GM18907 (cell line): ENCODE measurements around the gene PAM.
A peak's percentile ranks its signal among the peaks of the same experiment; 100 is the strongest.

ENCODE experiments used
- ATAC-seq: cut with Tn5 transposase; IDR thresholded peaks from one replicate; pipeline ENCODE4 v1.9.1; 2021; ENCODE audit warnings: mild to moderate bottlenecking, moderate library complexity; ENCODE audit not compliant: unreplicated experiment

The PAM gene

DNA sequence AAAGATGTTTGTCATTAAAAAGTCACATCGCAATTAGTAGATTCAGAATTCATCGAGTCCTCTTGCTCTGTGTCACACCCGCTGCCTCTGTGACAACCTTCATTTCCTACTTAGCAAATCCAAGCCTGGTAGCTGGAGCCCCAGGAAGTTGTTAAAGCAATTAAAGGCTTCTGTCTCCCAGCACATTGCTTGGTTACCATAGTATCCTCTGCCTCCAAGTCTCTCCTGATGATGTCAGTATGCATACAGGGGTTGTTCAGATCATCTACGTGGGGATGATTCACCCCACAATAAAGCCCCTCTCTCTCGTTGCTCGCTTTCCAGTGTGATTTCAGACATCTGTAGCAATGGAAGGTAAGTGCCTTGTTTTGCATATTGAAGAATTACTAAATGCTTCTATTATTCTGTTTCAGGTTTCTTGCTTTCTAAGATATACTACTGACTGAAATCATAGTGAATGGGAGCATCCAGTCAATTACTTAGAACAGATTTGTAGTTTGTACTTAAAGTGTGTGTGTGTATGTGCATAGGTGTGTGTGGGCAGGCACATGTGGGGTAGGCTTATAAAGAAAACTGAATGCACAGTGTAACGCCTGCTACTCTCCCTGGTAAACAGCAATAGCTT is 52.9 kb downstream of the PAM start:
- ATAC-seq, result no peak

DNA sequence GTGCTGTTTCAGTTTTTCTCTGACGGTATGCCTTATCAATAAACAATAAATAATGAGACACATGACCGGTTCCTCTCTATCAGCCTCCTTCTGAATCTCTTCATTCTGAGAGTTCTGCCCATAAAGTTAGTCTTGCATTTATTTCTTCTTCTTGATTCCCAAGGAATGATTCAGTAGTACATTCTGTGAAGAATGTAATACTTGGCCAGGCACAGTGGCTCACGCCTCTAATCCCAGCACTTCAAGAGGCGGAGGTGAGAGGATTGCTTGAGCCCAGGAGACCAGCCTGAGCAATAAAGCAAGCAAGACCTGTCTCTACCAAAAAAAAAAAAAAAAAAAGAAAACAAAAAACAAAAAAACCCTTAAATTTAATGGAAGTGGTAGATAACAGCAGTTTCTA is 53.9 kb downstream of the PAM start:
- ATAC-seq, result no peak

DNA sequence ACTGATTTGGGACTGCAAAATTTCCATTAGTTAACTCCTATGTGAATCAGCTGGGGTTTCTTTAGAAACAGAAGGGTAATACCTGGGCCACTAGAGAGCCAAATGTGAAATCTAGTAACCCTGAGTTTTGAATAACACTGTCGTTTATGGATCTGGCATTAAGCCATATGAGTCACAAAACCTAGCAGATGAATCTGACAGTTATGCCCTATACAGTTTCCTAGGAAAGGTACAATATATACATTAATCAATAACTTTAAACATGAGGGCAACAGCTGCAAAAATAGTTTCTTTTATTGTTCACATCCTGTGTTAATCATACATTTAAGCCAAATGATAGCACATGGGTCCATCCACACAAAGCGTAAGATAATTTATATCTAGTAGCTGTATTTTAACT is 56.9 kb downstream of the PAM start:
- ATAC-seq, result peak; percentile 45

DNA sequence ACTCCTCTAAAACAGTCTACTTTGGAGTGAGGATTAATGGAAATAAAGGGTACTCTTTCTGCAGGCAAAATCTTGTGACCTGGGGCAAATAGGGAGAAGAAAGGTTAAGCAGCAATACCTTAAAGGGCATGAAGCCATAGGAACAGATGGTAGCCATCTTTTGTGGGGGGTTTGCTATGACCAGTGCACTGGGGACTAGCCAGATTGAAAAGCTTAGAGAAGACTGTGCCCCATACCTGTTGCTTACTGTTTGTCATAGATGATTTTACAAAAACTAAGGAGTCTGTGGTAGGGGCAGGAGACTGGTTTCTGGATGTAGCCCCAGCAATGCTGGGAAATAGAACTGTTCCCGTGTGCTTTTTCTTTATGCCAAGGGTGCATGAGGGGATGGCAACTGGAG is 58.6 kb downstream of the PAM start:
- ATAC-seq, result no peak

DNA sequence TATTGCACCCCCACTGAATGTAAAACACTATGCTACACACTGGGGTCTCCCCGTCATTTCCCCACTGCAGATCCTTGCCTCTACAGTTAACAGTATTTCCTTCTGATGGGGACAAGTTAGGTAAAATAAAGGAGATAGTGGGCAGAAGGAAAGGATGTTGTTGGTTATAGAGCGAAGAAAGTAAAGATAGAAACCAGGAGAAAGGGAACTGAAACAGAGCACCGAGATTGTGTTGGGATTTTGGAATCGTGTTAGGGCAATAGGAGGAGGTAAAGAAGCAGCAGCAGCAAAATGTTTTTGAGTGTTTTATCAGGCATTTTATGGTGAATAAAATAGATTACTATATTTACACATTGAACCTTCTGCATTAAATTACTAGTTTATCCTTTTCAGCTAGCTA is 60.0 kb downstream of the PAM start:
- no peak for ATAC-seq

DNA sequence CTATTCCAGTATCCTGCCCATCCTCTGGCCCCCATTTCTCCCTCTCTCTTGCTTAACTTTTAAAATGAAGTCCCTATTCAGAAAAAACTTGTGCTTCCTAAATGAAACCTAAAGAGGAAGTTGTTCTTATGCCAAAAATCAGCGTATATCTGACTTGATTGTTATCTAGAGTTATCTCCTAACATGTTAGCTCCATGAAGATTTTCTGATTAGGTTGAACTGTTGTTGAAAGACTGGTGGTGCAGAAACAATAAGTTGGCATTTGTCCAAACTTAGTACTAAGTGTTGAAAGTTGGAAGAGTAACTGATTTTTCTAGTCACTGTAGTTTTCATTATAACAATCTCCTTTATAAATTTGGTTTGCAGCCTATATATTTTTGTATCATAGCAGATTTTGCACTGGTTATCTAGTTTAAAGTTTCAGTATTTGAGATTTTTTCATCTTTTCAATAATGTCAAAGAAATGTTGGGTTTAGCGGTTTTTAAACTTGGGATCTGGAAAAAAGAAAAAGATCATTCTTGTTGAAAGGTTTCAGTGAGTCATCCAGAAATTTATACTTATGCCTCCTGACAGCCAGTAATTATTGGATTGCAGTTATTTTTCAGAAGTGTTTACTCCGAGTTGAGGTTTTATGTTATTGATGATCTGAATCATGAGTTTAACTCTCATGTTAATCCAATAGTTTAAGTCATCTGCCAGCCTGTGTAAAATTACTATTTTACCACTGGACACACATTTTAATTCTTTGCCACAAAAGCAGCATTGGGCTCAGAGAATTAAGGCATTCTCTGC is 60.6 kb downstream of the PAM start:
- ATAC-seq, result no peak

DNA sequence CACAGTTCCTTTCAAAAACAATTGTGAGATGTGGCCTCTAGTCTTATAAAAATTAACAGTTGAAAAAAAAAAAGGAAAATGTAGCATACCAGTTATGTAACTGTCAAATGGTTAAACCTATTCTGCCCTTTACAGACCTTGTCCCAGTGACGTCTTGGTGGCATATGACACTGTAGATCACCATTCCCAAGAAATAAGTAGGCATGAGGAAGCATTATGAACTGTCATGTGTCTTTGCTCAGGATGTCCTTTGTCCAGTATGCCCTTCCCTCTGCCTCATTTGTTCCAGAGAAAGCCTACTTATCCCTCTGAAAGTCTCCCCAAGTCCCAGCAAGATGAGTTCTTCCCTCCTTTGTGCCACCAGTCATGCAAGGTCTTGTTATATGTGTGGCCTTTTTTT is 63.2 kb downstream of the PAM start:
- ATAC-seq, result no peak

DNA sequence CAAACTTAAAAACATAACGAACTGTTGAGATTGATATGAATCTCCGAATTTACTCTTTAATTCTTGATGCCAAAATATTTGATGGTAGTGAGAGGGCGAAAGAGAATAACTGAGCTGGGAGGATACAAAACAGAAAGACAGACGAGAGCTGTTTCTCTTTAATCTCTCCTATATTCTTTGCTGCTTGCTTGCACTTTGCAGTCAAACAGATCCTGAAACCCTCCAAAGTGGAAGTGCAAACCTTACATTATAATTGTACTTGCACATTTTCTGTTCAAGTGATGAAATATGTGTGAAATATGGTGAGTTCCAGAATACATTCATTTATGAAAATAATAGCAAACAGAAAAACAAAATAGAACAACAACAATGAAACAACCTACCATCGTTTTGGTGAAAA is 63.8 kb downstream of the PAM start:
- no peak for ATAC-seq

DNA sequence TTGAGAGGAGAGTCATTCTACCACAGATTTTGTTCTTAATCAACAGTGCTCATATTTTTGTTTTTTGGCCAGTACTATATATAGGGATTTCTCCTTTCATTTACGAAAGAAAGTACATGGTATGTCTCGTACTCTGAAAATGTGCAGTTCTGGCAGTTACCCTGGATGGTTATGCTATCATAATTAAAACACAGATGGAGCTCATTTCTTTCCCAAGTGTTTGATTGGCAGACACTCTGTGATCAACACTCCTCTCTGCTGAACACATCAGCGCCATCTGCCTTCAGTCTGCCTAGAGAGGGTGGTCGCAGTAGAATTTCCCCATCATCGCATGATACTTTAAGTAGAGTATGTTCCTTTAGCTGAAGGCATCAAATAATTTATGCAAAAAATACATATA is 64.5 kb downstream of the PAM start:
- no peak for ATAC-seq

DNA sequence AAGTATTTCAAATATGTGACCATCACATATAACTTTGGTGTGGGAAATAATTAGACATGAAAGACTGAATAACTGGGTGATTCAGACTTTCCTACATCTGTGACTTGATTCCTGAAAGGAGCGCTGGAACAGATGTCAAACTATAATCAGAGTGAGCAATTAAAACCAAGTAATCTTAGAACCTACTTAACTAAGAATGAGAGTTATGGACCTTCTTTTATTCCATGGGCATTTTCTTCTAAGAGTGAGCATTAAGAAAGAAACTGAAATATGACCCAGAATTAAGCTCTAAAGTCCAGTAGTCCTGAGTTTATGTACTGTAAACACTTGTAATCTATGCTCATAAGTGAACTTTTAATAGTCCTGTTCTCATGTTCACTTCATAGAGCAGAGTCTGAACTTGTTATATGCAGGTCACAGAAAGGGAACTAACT is 68.4 kb downstream of the PAM start:
- no peak for ATAC-seq

DNA sequence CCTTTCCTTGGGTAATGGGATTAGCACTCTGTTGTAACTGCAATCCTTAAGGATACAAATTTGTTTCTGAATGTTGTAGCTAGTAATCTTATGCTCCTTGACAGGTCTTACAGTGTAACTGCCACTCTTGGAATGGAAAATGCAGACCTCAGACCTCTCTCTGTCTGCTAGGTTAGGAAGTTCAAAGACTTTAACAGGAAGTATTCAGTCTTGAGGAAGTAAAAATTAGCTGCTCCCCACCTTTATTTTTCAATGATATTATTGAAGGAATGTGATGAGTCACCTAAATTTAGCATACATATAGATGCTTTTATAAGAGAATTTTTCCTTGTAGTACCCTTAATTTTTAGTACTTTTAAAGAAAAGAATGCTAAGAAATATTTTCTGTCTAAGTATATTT is 71.5 kb downstream of the PAM start:
- no peak for ATAC-seq

DNA sequence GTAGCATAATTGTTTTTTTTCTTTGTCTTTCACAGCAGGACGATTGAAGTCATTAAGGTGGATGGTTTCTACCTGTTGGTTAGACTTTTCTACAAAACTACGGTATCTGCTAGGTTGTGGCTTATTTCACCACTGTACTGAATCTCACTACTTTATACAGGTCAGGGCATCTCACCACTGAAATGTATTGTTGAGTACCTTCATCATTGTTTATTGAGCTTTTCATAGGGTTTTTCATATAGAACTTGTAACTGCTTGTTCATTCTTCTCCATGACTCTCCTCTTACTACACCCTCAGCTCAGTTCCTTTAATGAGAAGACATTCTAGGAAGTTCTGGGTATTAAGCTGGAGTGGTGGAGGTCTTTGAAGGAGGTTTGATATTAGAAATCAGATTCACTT is 75.1 kb downstream of the PAM start:
- no peak for ATAC-seq

DNA sequence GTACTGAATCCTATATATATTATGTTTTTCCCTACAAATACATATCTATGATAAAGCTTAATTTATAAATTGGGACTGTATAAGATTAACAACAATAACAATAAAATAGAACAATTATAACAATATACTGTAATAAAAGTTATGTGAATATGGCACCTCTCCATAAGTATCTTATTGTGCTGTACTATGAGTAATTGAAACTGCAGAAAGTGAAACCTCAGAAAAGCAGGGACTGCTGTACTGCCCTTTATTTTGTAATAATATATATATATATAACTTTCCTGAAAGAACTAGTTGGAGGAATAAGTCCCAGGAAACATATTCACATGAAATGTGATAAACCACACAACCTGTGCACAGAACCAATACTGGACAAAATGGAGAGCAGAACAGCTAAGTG is 77.3 kb downstream of the PAM start:
- peak; percentile 49 for ATAC-seq

DNA sequence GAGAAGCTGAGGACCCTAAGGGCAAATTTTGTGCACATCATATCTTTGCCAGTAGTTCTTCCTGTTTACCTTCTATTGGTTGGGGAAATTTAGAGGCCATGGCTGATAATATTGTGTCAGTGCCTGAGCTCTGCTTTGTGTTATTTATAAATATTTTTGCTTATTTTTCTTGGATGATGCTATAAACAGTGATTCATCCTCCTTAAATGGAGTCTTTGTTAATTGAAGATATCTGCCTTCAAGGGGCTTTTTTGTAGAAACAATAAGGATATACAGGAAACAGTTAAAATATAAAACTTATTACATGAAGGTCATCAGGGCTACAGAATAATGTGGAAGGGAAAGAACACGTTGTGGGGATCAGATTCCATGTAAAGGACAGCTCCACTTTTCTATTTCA is 78.0 kb downstream of the PAM start:
- ATAC-seq, result no peak

DNA sequence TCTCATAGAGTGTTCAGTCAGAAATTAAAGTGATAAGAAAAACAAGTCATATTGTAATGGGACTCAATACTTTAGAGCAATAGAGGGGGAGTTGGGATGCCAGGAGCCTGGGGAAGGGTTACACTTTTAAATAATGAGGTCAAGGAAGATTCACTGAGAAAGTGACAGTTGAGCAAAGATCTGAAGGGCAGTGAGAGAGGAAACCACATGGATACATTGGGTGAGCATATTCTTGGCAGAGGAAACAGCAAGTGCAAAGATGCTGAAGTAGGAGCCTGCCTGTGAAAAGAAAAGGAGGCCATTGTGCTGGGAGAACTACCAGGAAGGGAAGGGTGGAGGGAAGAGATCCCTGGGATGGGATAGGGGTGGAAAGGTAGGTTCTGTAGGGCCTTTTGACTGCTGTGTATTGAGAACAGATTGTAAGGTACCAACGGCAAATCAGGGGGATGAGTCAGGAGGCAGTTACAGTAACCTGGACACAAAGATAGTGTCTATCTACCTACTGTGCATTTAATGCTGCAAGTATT is 79.4 kb downstream of the PAM start:
- no peak for ATAC-seq

DNA sequence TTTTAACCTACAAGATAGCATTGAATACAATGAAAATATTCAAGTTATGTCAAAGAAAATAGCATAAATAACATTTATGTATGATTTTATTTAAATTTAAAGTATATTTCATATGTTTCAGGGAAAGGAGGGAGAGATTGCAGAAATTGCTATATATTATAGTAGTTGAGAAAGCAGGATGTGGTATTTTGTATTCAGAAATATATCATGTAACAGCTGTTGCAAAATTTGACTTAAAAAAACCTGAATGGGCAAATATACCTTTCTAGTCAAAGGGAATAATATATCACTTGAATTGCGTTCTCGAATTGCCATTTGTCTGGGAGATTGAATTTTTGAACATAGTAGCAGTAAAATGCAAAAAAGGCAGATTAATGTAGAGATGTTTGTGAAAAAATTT is 80.6 kb downstream of the PAM start:
- no peak for ATAC-seq

DNA sequence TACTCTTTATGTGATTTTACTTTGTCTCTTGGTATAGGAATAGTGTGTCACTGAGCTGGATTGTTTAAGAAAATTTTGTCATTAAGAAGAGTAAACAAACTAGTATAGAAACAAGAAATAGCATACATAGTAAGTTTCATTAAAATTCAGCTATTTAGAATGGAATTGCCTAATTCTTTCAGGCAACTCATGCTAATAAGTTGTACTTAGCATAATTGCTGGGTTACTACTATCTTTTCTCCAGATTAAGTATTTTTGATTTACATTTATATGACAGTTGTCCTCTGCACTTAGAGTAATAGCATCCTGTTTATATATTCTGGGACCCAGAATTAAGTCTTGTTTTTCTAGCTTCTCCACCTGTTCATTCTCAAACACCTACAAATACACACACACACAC is 85.9 kb downstream of the PAM start:
- no peak for ATAC-seq

DNA sequence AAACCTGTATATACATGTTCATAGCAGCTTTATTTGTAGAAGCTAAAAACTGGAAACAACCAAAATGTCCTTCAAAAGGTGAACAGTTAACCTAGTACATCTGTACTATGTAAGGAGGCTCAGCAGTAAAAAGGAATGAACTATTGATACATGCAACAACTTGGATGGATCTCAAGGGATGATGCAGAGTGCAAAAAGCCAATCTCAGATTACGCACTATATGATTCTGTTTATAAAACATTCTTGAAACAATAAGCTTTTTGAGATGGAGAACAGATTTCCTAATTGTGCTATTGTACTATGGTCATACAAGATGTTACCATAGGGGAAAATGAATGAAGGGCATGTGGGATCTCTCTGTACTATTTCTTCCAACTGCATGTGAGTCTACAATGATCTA is 88.9 kb downstream of the PAM start:
- ATAC-seq, result no peak

DNA sequence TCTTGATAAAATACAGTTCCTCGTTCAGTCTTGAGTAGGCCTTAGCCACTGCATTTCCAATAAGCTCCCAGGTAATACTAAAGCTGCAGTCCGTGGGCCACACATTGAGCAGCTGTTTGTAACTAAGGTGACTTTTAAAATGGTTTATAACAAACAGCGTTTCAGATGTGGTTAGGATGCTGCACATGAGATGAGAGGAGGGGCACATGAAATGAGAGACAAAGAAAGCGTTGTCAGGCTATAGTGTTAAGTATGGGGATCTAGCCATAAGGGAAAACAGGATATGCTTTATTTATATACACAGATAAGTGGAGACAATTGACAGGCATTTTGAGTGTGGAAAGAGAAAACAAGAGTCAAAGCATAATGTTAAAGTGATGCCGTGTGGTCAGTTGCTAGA is 89.9 kb downstream of the PAM start:
- no peak for ATAC-seq

DNA sequence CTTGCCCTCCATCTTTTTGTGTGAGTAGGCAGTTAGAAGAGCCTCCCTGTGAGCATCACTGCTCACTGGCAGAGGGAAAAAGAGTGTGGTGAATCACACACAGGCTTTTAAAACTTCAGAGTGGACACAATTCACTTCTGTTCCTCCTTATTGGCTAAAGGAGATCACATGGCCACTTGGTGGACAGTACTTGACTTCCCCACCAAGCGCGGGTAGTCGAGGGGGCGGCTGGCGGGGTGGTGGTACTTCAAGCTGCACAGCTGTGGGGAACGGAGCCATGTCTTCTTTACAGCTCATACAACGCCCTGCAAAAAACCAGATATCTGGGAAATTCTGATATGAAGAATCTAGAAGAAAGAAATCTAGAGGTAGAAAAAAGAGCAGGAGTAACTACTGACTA is 95.4 kb downstream of the PAM start:
- ATAC-seq, result no peak

DNA sequence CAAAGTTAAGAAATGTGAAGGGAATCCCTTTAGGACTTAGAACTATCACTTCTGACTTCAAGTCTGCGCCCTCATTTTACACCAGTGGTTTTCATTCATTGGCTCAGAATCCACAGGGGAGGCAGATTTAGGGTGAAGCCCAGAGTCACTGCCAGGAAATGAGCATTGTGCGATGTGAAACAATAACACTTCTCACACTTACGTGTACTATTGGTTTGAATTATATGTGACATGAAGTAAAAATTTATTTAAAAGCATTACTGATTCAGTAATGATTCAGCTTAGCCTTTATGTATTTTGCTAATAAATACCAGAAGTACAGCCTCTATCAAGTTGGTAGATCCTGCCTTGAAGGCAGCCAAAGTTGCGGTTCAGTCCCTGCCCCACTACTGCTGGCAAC is 98.6 kb downstream of the PAM start:
- ATAC-seq, result no peak

DNA sequence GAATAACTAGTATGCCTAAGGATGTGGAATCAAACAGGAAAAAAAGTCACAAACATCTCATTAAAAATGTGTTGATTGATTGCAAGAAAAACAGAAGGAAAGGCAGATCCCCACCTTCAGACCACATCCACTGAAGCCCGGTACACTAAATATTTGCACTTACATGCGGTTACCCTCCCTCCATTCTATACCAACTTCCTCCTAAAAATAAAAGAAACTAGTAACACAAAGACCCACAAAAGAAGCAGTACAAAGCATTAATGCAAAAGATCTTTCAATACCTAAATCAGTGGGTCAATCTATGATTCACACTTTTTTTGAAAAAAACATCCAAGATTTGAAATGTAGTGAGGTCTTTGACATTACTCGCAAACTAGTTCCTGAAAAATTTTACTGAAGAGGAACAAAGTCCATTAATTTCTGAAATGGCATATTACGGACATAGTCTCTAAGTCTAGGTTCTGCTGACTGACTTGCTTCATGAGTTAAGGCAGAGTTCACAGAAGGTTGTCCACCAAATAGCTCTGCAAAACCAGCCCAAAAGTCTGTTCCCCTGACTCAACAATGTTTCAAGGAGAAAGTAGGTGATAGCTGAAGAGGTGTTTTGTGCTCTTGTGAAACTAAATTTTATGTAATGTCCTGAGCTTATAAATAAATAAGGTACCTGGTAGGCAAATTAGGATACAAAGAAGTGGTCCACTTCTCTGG is 100.7 kb downstream of the PAM start:
- peak; percentile 69 for ATAC-seq
